ENCODE measurements around the gene MYO1D. TPM values are rescaled to one million over a fixed set of nuclear protein-coding genes. Genes with fewer than 3 reads are reported as not detected.

MYO1D gene
- total RNA-seq, 1 experiment from 2014 or later: 206 TPM

- Mint-ChIP-seq H3K27me3 (ENCODE audit: insufficient read depth, unreplicated experiment) (no peaks in the 10 kb centered on the region), H3K27ac (ENCODE audit: unreplicated experiment) (no peak overlapping the region), H3K4me1 (ENCODE audit: low read depth, unreplicated experiment) (peaks cover 2% of the 10 kb centered on the region), H3K4me3 (ENCODE audit: unreplicated experiment) (no peak overlapping the region), H3K9me3 (ENCODE audit: unreplicated experiment) (peaks cover 2% of the 10 kb centered on the region), H3K36me3 (ENCODE audit: insufficient read depth, unreplicated experiment) (peaks cover 36% of the 10 kb centered on the region)
- Histone ChIP-seq H3K4me3 (ENCODE audit: low read depth, low read length) (no peak overlapping the region), H3K27me3 (replicated peaks; ENCODE audit: control insufficient read depth, insufficient read depth, low read length) (no peaks in the 10 kb centered on the region), H3K4me1 (no peaks in the 10 kb centered on the region), H3K36me3 (ENCODE audit: control insufficient read depth, insufficient read depth, low read length) (0 out of 2 replicates have a peak, but pooled peaks cover 1% of the 10 kb centered on the region), H3K9me3 (no peaks in the 10 kb centered on the region)
- intact Hi-C loops (cut with micrococcal nuclease; ENCODE audit: unreplicated experiment): no loop called here
- ChIA-PET CTCF (no interaction called here), POLR2A (no interaction called here)
- no peak for DNase-seq
- BruUV-seq (replicated peaks): no TSS peak
- TF ChIP-seq CTCF (IDR thresholded peaks at IDR 0.05; ENCODE audit: insufficient read depth in 1 of 2, low read depth in 1 of 2, low read length in 1 of 2, severe bottlenecking in 1 of 2, unreplicated experiment in 1 of 2): no peak
Measured at GRCh38 chr17:32660496-32660985, 216.4 kb downstream of the MYO1D start.

GRCh38 chr17:32659419-32659842, 217.5 kb downstream of the MYO1D start:
- CTCF ChIA-PET: interaction anchor here (0.5 to 1.1 kb wide), 5 partner anchors 96 to 277 kb away, joined by 3 to 6 read pairs (median 3); partner anchors contain the start of gene MYO1D
- peak; percentile 63 to 76 for DNase-seq
- no TSS peak for BruUV-seq (replicated peaks)
- H3K4me1 ChIP-seq: no peaks in the 10 kb centered on the region
- Mint-ChIP-seq H3K4me3 (ENCODE audit: unreplicated experiment) (no peak overlapping the region), H3K4me1 (ENCODE audit: low read depth, unreplicated experiment) (peaks cover 9% of the 10 kb centered on the region), H3K9me3 (ENCODE audit: unreplicated experiment) (peaks cover 10% of the 10 kb centered on the region), H3K27ac (ENCODE audit: unreplicated experiment) (no peak overlapping the region), H3K27me3 (ENCODE audit: insufficient read depth, unreplicated experiment) (no peaks in the 10 kb centered on the region), H3K36me3 (ENCODE audit: insufficient read depth, unreplicated experiment) (peaks cover 38% of the 10 kb centered on the region)
- POLR2A ChIA-PET: no interaction called here
- H3K27me3 ChIP-seq (replicated peaks; ENCODE audit: control insufficient read depth, insufficient read depth, low read length): no peaks in the 10 kb centered on the region
- peak; percentile 90 to 91 for TF ChIP-seq CTCF (IDR thresholded peaks at IDR 0.05; ENCODE audit: insufficient read depth in 1 of 2, low read depth in 1 of 2, low read length in 1 of 2, severe bottlenecking in 1 of 2, unreplicated experiment in 1 of 2)
- intact Hi-C loops (cut with micrococcal nuclease; ENCODE audit: unreplicated experiment): loop anchor here (1.0 kb wide), 1 partner anchor 96 kb away; no protein-coding TSS in a partner anchor
- H3K36me3 ChIP-seq (ENCODE audit: control insufficient read depth, insufficient read depth, low read length): no peaks in the 10 kb centered on the region
- H3K9me3 ChIP-seq: no peaks in the 10 kb centered on the region
- no peak overlapping the region for H3K4me3 ChIP-seq (ENCODE audit: low read depth, low read length)

- no peak for DNase-seq
- ChIA-PET POLR2A (no interaction called here), CTCF (interaction anchor here (0.5 to 1.1 kb wide), 6 partner anchors 96 to 278 kb away, joined by 3 to 6 read pairs (median 3); partner anchors contain the start of gene MYO1D)
- Mint-ChIP-seq H3K9me3 (ENCODE audit: unreplicated experiment) (peaks cover 10% of the 10 kb centered on the region), H3K27ac (ENCODE audit: unreplicated experiment) (no peak overlapping the region), H3K4me1 (ENCODE audit: low read depth, unreplicated experiment) (peaks cover 9% of the 10 kb centered on the region), H3K36me3 (ENCODE audit: insufficient read depth, unreplicated experiment) (peaks cover 42% of the 10 kb centered on the region), H3K4me3 (ENCODE audit: unreplicated experiment) (no peak overlapping the region), H3K27me3 (ENCODE audit: insufficient read depth, unreplicated experiment) (no peaks in the 10 kb centered on the region)
- Histone ChIP-seq H3K4me3 (ENCODE audit: low read depth, low read length) (no peak overlapping the region), H3K36me3 (ENCODE audit: control insufficient read depth, insufficient read depth, low read length) (peaks cover 1% of the 10 kb centered on the region; the same call in 1 of the 2 replicates), H3K9me3 (no peaks in the 10 kb centered on the region), H3K4me1 (no peaks in the 10 kb centered on the region), H3K27me3 (replicated peaks; ENCODE audit: control insufficient read depth, insufficient read depth, low read length) (no peaks in the 10 kb centered on the region)
- intact Hi-C loops (cut with micrococcal nuclease; ENCODE audit: unreplicated experiment): loop anchor here (1.0 kb wide), 1 partner anchor 97 kb away; no protein-coding TSS in a partner anchor
- no peak for TF ChIP-seq CTCF (IDR thresholded peaks at IDR 0.05; ENCODE audit: insufficient read depth in 1 of 2, low read depth in 1 of 2, low read length in 1 of 2, severe bottlenecking in 1 of 2, unreplicated experiment in 1 of 2)
- BruUV-seq (replicated peaks): TSS peak; percentile 19
Measured at GRCh38 chr17:32658470-32659418, 218.2 kb downstream of the MYO1D start.
